Measurements from ENCODE around the gene IFRD2. TPM values are rescaled to one million over a fixed set of nuclear protein-coding genes. Genes with fewer than 3 reads are reported as not detected.
"Not testable (repeated sequence)": the region's sequence is repeated elsewhere in the genome, so short reads cannot be mapped to it uniquely, and the experiment has no call there.

Gene IFRD2
- total RNA-seq, 1 donor from 2014 or later = 177 TPM

- Histone ChIP-seq H3K27me3 (ENCODE audit: control insufficient read depth, insufficient read depth, low read length) (no peaks in the 10 kb centered on the region), H3K4me3 (ENCODE audit: low read depth, low read length) (no peak overlapping the region), H3K36me3 (ENCODE audit: control insufficient read depth, insufficient read depth, low read length) (no peaks in the 10 kb centered on the region)
- TF ChIP-seq, protein P1, sequence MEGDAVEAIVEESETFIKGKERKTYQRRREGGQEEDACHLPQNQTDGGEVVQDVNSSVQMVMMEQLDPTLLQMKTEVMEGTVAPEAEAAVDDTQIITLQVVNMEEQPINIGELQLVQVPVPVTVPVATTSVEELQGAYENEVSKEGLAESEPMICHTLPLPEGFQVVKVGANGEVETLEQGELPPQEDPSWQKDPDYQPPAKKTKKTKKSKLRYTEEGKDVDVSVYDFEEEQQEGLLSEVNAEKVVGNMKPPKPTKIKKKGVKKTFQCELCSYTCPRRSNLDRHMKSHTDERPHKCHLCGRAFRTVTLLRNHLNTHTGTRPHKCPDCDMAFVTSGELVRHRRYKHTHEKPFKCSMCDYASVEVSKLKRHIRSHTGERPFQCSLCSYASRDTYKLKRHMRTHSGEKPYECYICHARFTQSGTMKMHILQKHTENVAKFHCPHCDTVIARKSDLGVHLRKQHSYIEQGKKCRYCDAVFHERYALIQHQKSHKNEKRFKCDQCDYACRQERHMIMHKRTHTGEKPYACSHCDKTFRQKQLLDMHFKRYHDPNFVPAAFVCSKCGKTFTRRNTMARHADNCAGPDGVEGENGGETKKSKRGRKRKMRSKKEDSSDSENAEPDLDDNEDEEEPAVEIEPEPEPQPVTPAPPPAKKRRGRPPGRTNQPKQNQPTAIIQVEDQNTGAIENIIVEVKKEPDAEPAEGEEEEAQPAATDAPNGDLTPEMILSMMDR (IDR thresholded peaks at IDR 0.05; ENCODE audit: insufficient read depth, low read length, severe bottlenecking) = no peak
- DNase-seq (ENCODE audit: low read depth) = no peak
- FAIRE-seq = no peak
Observed at GRCh38 chr3:50275996-50276761, 16.1 kb downstream of the IFRD2 start.

GRCh38 chr3:50275141-50275995 lies 16.9 kb downstream of the IFRD2 start:
- TF ChIP-seq, protein P1 (IDR thresholded peaks at IDR 0.05; ENCODE audit: insufficient read depth, low read length, severe bottlenecking) = no peak
- Histone ChIP-seq H3K36me3 (ENCODE audit: control insufficient read depth, insufficient read depth, low read length) (no peaks in the 10 kb centered on the region), H3K4me3 (ENCODE audit: low read depth, low read length) (no peak overlapping the region), H3K27me3 (ENCODE audit: control insufficient read depth, insufficient read depth, low read length) (no peaks in the 10 kb centered on the region)
- no peak for FAIRE-seq
- no peak for DNase-seq (ENCODE audit: low read depth)

DNA sequence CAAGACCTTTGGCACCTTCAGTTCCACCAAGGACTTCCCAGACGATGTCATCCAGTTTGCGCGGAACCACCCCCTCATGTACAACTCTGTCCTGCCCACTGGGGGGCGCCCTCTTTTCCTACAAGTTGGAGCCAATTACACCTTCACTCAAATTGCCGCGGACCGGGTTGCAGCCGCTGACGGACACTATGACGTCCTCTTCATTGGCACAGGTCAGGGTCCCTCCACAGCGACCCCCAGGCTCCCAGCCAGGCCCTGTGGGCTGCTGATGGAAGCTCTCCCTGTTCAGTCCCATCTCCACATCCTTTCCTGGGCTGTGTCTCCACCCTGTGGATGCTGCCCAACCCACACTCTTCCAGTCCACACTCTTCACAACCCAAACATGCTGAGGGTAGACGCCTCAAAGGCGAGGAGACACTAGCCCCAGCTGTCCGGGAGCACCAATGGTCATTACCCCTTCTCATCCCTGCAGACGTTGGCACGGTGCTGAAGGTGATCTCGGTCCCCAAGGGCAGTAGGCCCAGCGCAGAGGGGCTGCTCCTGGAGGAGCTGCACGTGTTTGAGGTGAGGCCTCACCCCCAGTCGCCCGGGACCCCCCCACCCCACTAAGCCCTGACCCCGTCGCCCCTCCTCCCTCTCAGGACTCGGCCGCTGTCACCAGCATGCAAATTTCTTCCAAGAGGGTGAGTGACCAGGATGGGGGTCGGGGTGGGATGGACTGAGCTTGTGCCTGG lies 17.7 kb downstream of the IFRD2 start:
- H3K36me3 ChIP-seq (ENCODE audit: control insufficient read depth, insufficient read depth, low read length) = no peaks in the 10 kb centered on the region
- FAIRE-seq (peak; percentile 36), DNase-seq (ENCODE audit: low read depth) (peak; percentile 51)
- no peaks in the 10 kb centered on the region for H3K27me3 ChIP-seq (ENCODE audit: control insufficient read depth, insufficient read depth, low read length)
- H3K4me3 ChIP-seq (ENCODE audit: low read depth, low read length) = no peak overlapping the region
- TF ChIP-seq, protein P1 (IDR thresholded peaks at IDR 0.05; ENCODE audit: insufficient read depth, low read length, severe bottlenecking) = peak; percentile 82

DNA sequence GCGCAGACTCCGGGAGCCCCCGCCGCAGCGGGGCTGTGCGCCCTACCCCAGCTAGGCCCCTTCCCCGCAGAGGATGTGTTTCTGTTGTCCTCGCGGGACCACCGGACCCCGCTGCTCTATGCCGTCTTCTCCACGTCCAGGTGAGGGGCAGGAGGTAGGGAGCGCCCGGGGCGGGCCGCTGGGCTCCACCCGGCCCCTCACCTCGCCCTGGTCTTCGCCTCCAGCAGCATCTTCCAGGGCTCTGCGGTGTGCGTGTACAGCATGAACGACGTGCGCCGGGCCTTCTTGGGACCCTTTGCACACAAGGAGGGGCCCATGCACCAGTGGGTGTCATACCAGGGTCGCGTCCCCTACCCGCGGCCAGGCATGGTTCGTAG lies 18.6 kb downstream of the IFRD2 start:
- DNase-seq (ENCODE audit: low read depth) (no peak), FAIRE-seq (no peak)
- Histone ChIP-seq H3K36me3 (ENCODE audit: control insufficient read depth, insufficient read depth, low read length) (no peaks in the 10 kb centered on the region), H3K4me3 (ENCODE audit: low read depth, low read length) (no peak overlapping the region), H3K27me3 (ENCODE audit: control insufficient read depth, insufficient read depth, low read length) (no peaks in the 10 kb centered on the region)
- TF ChIP-seq, protein P1 (IDR thresholded peaks at IDR 0.05; ENCODE audit: insufficient read depth, low read length, severe bottlenecking) = no peak

GRCh38 chr3:50272911-50273688 lies 19.1 kb downstream of the IFRD2 start:
- DNase-seq (ENCODE audit: low read depth) = peak; percentile 62
- FAIRE-seq = no peak

GRCh38 chr3:50272538-50272910 lies 19.7 kb downstream of the IFRD2 start:
- not testable (repeated sequence) for H3K27me3 ChIP-seq (ENCODE audit: control insufficient read depth, insufficient read depth, low read length); DNase-seq (ENCODE audit: low read depth); H3K36me3 ChIP-seq (ENCODE audit: control insufficient read depth, insufficient read depth, low read length); FAIRE-seq; H3K4me3 ChIP-seq (ENCODE audit: low read depth, low read length)

More at GRCh38 chr3:50272911-50273688, 19.1 kb downstream of the IFRD2 start:
- Histone ChIP-seq H3K27me3 (ENCODE audit: control insufficient read depth, insufficient read depth, low read length) (no peaks in the 10 kb centered on the region), H3K36me3 (ENCODE audit: control insufficient read depth, insufficient read depth, low read length) (no peaks in the 10 kb centered on the region), H3K4me3 (ENCODE audit: low read depth, low read length) (no peak overlapping the region)
- TF ChIP-seq, protein P1 (IDR thresholded peaks at IDR 0.05; ENCODE audit: insufficient read depth, low read length, severe bottlenecking) = peak; percentile 98
